Measurements from ENCODE around the gene INTS6L.

Gene INTS6L, protein sequence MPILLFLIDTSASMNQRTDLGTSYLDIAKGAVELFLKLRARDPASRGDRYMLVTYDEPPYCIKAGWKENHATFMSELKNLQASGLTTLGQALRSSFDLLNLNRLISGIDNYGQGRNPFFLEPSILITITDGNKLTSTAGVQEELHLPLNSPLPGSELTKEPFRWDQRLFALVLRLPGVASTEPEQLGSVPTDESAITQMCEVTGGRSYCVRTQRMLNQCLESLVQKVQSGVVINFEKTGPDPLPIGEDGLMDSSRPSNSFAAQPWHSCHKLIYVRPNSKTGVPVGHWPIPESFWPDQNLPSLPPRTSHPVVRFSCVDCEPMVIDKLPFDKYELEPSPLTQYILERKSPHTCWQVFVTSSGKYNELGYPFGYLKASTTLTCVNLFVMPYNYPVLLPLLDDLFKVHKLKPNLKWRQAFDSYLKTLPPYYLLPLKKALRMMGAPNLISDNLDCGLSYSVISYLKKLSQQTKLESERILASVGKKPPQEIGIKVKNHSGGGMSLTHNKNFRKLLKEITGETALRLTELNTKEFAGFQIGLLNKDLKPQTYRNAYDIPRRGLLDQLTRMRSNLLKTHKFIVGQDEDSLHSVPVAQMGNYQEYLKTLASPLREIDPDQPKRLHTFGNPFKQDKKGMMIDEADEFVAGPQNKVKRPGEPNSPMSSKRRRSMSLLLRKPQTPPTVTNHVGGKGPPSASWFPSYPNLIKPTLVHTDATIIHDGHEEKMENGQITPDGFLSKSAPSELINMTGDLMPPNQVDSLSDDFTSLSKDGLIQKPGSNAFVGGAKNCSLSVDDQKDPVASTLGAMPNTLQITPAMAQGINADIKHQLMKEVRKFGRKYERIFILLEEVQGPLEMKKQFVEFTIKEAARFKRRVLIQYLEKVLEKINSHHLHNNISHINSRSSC

GRCh38 chrX:135520553-135521404 lies at the start of gene INTS6L:
INTS6L (plus strand) TSS chrX:135520660; CDS start chrX:135520993, 333 bp downstream.
- DNase-seq (ENCODE audit: low read depth, low spot score): peak; percentile 71

DNA sequence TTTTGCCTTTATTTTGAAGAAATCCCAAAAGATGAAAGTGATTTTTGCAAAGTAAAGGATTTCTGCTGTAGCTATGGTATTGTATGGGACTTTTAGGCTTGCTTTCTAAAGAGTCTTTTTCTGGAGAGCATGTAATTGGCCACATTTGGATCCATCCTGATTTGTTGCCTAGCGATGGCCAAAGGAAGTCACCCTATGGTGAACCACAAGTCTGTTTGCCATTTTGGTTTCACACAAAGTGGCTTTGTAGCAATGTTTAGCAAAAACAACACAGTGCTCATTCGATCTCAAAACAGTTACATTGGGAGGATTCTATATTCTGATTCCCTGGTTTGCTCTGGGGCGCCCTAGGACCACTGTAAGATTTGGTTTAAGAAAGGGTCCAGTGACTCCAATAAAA lies 44.1 kb upstream of the INTS6L start:
- DNase-seq (ENCODE audit: low read depth, low spot score): no peak

DNA sequence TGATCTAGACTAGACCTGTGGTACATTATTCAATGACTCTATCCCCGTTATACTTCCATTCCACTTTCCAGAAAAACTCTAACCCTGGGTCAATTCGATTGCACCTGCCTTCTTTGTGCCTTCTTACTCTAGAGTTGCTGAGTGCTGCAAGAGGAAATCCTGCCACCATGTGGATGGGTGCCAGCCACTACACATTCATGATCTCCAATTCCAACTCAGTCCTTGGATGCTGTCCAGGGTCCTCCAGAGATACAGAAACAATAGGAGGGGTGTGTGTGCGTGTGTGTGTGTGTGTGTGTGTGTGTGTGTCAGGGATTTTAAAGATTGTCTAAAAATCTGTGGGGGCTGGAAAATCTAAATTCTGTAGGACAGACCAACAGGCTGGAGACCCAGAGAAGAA lies 42.9 kb upstream of the INTS6L start:
- DNase-seq (ENCODE audit: low read depth, low spot score): peak; percentile 27

GRCh38 chrX:135480076-135480475 lies 40.4 kb upstream of the INTS6L start:
- DNase-seq (ENCODE audit: low read depth, low spot score): no peak

DNA sequence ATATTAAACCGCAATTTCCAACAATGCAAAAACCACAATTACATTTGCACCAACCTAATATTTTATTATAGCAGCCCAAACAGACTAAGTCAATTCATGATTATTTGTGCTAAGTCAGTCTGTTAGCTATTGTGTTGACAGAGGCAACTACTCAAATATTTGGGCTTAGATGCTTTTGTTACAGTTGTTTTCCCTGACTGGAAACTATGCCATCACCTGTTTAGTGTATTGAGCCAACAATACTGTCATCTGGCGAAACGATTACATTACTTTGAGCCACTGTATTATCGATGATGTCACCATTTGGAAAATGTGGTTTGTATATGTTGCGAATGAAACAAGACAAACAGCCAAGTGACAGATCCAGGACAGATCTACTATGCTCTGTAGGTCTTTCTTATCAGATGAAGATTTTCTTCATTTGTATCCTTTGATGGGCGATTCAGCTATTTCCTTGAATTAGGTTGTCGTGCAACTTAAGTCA lies 38.7 kb upstream of the INTS6L start:
- DNase-seq (ENCODE audit: low read depth, low spot score): no peak

DNA sequence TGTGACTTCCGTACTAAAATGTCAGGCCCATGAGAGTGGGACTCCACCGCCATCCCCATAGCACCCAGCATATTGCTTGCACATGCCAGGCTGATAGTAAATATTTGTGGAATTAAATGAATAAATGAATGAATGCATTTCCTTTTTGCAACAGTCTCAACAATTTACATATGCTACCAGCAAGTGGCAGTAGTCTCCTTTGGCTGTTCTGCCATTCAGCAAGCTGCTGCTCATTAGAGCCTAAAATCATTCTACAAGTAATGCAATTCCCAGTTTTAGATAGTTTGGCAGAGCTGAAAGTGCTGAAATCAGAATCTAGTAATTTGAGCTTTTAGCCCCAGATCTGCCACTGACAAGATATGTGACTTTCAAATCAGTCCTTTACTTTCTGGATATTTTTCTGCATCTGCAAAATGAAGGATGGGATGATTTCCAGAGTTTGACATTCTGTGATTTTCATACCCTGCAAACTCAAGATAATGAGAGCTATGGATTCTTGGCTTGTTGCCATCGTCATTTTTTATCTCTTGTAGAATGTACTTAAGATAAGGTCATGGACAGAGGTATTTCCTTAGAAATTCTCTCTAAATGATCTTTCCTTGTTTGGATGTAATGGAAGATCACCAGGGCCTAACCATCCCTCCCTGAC lies 35.7 kb upstream of the INTS6L start:
- DNase-seq (ENCODE audit: low read depth, low spot score): no peak

DNA sequence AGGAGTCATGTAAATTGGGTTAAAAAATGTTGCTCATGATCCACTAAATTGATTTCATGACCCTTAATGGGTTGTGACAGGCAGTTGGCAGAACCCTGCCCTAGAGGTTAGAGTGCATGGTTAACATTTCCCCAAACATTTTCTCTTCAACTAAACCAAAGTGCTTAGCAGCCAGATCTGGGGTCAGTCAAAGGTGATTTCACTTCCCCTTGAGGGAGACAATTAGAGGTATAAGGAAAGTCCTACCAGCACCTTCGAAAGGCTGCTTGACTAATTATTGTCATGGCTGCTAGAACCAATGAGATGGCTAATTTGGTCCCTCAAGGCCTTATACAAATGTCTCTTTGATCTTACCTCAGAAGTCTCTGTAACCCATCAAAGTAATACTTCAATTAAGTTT lies 30.9 kb upstream of the INTS6L start:
- no peak for DNase-seq (ENCODE audit: low read depth, low spot score)

GRCh38 chrX:135490979-135491514 lies 29.4 kb upstream of the INTS6L start:
- no peak for DNase-seq (ENCODE audit: low read depth, low spot score)

DNA sequence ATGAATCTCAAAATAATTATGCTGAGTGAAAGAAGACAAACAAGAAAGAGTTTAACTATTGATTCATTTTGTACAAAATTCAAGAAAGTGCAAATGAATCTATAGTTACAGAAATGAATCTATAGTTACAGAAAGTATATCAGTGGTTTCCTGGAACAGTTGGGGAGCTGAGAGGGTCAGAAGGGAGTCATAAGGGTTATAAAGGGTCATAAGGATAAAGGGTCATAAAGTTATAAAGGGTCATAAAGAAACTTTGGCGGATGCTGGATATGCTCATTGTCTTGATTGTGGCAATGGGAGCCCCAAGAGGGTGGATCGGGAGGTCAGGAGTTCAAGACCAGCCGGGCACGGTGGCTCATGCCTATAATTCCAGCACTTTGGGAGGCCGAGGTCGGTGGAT lies 26.0 kb upstream of the INTS6L start:
- DNase-seq (ENCODE audit: low read depth, low spot score): no peak

DNA sequence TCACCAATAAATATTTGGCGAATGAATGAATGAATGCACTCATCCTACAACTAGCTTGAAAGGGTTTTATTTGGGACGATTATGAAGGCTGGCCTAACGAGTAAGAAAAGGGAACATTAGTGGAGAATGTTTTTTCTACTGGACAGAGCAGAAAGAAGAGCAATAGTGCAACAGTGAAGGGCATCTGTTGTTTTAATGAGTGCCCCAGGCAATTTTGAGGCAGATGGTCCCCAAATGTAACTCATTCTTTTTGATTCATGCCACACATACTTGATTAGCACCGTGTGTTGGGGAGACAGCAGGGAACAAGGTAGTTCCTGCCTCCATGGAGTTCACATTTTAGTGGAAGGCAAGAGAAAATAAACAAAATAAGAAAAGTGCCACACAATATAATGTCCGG lies 22.7 kb upstream of the INTS6L start:
- no peak for DNase-seq (ENCODE audit: low read depth, low spot score)

- no peak for DNase-seq (ENCODE audit: low read depth, low spot score)
Observed at GRCh38 chrX:135498236-135498635, 22.2 kb upstream of the INTS6L start.

DNA sequence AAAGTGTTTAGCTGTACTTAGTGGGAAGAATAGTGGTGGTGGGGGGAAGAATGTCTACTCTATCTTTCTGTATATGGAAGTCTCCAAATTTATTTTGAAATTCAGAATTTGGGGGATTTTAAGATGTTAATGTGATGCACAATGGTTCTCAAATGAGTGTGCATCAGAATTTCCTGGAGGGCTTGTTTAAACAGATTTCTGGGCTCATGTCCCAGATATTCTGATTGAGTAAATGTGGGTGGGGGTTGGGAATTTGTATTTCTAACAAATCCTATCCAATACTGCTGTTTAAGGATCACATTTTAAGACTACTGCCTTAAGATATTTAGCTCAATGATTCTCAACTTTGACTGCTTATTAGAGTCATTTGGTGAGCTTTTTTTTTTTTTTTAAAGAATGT lies 15.1 kb upstream of the INTS6L start:
- no peak for DNase-seq (ENCODE audit: low read depth, low spot score)

DNA sequence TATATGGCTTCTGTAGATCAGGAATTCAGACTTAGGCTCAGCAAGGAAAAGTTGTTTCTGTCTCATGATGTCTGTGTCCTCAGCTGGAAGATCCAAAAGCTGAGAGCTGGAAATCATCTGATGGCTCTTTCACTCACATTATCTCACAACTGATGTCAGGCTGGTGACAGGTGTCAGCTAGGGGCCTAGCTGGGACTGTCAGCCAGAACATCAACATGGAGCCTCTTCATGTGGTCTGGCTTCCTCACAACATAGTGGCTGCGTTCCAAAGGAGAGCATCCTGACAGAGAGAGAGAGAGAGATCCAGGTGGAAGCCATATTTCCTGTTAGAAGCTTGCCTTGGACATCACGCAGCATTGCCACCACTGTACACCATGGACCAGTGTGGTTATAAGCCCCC lies 10.6 kb upstream of the INTS6L start:
- DNase-seq (ENCODE audit: low read depth, low spot score): no peak

- no peak for DNase-seq (ENCODE audit: low read depth, low spot score)
Observed at GRCh38 chrX:135512508-135513129, 7.8 kb upstream of the INTS6L start.

DNA sequence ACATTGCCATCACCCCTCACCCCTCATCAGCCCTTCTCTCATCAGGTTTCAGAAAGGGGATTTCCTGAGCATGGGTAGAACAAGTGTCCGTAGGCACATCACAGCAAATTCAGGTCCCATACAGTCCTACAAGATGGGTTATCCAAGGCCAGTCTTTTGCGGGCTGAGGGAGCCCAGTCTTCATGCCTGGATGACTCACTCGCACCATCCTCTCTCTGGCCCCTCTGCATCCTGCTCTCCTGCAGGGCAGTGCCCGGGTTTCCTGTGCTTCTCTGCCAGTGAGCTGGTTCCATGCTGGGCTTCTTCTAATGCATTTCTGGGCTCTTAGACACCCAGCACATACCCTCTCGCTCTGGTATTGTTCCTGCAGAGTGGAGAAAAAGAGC lies 7.3 kb upstream of the INTS6L start:
- no peak for DNase-seq (ENCODE audit: low read depth, low spot score)

GRCh38 chrX:135516376-135516775 lies 4.1 kb upstream of the INTS6L start:
- DNase-seq (ENCODE audit: low read depth, low spot score): no peak

- DNase-seq (ENCODE audit: low read depth, low spot score): no peak
Observed at GRCh38 chrX:135518161-135518560, 2.3 kb upstream of the INTS6L start.

DNA sequence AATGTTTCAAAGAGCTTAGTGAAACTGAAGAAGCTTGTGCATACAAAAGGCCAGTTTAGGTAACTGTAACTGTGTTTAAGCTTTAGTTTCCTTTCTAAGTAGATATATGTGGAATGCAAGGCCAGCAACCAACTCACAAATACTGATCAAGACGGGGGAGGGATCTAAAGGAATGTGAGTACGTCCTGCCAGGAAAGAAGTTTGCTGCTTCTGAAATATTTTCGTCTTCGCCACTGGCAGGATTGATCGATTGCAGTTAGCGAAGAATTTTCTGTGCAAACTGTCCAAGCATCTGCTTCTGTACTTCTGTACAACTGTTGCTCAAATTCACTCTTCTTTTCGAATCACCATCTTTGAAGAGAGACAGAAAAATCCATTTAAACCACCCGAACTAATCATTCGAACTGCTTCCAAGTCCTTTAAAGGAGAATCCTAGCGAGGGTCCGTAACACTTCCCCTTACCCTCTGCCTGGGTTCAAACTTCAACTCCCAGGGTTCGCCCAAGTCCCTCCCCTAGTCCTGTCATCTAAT lies 373 bp upstream of the INTS6L start:
- no peak for DNase-seq (ENCODE audit: low read depth, low spot score)

- peak; percentile 46 for DNase-seq (ENCODE audit: low read depth, low spot score)
Observed at GRCh38 chrX:135521405-135522131, 1.1 kb downstream of the INTS6L start.

Data from brain pericyte (primary cell).